HG03159 (cell line): ENCODE data around the gene ZNF837.

Experiments used
- ATAC-seq: cut with Tn5 transposase; IDR thresholded peaks from one replicate; pipeline ENCODE4 v1.9.1; 2021; ENCODE audit warnings: mild to moderate bottlenecking, moderate library complexity; ENCODE audit not compliant: unreplicated experiment

Gene ZNF837

DNA sequence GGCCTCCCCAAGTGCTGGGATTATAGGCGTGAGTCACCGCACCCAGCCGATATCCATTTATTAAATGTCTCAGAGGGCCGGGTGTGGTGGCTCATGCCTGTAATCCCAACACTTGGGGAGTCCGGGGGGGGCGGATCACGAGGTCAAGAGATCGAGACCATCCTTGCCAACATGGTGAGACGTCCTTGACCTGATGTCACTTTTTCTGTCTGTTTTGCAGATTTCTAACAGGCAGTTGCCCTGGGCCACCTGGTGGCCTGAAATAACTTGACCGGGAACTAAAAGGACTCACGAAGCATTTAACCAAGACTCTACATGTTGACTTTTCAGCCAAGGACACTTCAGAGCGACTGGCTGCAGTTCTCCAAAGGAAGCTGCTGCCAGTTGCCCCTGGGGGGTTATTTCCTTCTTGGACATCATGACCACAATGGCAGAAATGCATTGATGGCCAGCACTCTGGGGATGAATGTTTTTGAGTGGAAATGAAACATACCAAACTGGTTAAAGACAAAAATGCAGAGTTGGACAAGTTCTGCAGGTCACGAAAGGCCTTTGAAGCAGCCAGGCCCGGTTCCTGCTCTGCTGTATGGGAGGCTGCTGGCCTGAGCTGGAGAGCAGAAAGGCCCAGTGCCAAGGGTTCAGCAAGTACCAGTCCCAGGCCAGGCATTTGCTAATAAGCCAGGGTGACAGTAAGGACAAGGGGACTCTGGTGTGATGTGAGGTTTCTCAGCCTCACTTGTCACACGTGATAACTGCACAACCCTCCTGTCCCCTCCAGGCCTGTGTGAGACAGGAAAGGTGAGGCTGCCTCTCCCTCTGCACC lies 8.3 kb downstream of the ZNF837 start:
- ATAC-seq = no peak

DNA sequence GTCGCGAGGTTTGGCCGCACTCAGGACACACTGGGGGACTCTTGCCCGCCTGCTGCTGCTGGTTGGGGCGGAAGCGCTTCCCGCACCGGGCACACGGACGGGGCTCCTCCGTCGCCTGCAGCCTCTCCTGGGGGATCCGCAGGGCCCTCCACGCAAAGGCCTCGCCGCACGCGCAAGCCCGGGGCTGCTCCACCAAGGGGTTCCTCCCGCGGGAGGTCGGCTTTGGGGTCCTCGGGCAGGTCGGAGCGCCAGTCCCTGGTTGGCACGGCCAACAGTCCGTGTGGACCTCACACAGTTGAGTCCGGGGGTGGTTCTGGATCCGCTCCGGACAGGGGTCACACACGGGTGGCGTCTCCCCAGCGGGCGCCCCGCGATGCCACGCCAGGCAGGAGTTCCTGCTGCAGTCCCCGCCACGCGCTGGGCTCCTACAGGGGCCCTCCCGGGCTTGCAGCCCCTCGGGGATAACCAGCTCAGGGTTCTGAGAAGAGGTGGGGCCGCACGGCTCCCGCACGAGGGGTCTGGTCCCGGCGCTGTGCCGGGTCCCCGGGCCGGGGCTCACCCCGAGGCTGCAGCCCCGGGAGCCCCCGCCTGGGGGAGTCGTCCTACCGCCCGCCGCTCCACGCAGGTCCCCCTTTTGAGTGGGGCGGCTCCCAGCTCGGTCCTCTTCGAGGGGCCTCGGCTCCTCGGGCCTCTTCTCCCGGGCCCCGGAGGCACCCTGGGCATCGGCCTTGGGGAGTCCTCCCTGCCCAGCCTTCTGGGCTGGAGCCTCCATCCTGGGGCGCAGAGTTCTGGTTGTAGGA lies 12.1 kb downstream of the ZNF837 start:
- no peak for ATAC-seq

- ATAC-seq = no peak
Measured at GRCh38 chr19:58367698-58368454, 13.0 kb downstream of the ZNF837 start.

DNA sequence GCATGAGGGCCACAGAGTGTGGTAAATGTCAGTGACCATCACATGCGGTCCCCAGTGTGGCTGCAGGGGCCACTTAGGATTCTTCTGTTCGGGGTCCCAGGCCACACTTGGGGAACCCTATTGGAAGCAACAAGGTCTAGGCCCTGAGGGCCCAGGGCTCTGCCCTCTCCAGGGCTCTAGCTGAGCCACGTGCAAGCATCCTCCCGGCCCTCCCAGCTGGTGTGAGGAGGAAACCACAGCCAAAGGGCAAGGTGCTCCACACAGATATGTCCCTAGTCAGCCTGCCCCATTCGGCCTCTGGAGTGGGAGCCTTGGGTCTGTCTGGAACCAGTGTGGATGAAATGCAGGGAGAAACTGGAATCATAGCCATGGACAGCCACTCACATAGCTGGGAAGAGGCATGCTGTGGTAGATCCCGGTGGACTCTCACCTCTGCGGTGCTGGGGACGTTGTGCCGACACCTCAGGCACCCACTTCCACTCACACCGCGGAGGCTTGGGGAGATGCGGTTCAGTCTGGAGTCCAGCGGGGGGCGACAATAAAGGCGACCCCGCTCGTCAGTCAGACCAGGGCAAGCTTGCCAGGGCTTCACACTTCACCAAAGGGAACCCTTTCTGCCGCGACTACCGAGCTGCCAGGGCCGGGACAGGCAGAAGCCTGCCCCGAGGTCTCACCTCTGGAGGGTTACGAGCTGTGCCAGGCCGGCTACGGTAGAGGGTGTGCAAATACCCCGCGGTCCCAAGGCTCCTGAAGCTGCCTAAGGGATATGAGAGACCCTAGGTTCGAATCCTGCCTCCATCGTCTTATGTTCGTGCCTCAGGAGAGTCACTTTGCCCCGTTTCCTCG lies 14.0 kb downstream of the ZNF837 start:
- no peak for ATAC-seq

- ATAC-seq = no peak
Measured at GRCh38 chr19:58364146-58364545, 16.7 kb downstream of the ZNF837 start.

DNA sequence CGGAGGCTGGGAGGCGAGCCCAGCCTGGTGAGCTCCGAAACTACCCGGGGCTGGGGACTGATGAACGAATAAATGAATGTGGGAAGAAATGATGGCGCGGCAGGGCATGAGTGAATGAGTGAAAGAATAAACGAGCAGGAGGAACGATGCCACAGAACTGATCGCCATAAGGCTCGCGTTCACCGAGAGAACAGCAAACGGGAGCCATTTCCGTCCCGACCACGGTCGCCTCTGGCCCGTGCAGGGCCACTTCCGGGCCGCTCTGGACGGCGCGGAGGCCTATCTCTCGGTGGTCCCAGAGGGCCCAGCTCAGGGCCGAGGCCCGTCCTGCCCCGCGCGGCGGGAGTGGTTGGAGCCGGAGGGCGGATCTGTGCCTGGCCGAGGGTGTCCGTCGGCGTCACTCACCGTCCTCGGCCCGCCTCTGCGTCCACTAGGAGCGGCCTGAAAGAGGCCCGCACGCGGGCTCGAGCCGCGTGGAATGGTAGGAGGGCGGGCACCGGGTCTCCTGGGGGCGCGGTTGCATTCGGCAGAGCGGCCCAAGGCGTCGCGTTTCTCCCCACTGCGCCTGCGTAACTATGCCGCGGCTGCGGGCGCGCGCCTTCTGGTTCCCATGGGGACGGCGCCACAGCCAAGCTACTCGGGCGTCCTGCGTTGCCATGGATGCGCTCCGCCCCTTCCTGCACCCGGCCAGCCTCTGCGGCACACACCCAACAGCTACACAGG lies 18.4 kb downstream of the ZNF837 start, which contains the start of gene ZNF497:
Gene ZNF497 (minus strand): TSS at position 480 of the 723 bp plus-strand sequence. CDS start 5,116 bp downstream, outside the sequence.
- peak; percentile 86 for ATAC-seq

DNA sequence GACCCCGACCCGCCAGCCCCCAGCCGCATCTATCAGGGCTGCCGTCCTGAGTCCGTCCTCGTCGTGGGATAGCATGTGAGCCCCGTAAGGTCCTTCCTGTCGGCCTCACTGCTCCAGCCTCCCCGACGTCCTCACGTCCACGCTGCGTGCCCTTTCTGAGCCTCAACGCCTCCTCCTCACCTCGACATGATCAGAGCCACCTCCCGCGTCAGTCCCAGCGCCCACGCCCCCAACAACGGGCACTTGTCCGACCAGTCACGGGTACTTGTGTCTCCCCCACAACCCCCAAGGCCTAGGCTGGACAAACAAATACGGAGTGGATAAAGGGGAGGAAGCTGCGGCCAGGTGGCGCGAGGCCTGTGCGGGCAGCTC lies 18.9 kb downstream of the ZNF837 start:
- peak; percentile 9 for ATAC-seq

- no peak for ATAC-seq
Measured at GRCh38 chr19:58357481-58358145, 23.2 kb downstream of the ZNF837 start.

GRCh38 chr19:58356766-58357480 lies 23.9 kb downstream of the ZNF837 start:
- ATAC-seq = no peak

DNA sequence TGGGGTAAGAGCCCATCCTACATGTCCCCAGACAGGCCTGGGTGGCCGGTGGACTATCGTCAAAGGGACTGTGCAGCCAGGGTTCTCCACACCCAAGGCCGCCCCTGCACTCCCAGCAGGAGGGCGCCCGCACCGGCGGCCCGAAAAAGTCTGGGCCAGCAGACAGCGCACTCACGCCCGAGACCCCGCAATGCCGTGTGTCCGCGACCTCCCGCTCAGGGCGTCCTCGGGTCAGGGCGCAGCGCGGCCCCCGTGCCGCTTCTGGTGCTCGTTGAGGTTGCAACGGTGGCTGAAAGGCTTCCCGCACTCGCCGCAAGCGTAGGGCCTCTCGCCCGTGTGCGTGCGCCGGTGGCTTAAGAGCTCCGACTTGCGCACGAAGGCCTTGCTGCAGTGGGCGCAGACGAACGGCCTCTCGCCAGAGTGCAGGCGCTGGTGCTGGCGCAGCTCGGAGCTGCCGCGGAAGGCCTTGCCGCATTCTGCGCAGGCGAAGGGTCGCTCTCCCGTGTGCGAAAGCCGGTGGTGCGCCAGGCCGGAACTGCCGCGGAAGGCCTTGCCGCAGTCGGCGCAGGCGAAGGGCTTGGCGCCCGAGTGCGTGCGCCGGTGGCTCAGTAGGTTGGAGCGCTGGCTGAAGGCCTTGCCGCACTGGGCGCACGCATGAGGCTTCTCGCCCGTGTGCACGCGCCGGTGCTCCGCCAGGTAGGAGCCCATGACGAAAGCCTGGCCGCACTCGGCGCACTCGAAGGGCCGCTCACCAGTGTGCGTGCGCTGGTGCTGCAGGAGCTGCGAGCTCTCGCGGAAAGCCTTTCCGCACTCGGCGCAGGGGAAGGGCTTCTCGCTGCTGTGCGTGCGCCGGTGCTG lies 24.7 kb downstream of the ZNF837 start:
- ATAC-seq = no peak

DNA sequence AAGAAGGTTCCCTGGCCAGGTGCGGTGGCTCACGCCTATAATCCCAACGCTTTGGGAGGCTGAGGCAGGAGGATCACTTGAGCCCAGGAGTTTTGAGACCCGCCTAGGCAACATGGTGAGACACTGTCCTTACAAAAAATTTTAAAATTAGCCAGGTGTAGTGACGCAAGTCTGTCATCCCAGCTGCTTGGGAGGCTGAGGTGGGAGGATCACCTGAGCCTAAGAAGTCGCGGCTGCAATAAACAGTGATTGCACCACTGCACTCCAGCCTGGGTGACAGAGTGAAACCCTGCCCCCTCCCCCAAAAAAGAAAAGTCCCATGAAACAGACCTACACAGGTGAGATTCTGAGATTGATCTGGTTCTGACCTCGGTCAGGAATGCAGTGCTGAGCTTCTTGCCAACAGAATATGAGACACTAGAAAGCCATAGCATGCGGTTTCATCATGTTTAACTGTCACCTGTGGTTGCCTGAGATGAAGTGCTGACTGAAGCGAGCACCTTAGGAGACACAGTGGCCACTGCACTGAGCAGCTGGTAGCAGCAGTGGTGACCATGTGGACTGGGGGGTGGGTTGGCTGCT lies 25.5 kb downstream of the ZNF837 start:
- no peak for ATAC-seq

DNA sequence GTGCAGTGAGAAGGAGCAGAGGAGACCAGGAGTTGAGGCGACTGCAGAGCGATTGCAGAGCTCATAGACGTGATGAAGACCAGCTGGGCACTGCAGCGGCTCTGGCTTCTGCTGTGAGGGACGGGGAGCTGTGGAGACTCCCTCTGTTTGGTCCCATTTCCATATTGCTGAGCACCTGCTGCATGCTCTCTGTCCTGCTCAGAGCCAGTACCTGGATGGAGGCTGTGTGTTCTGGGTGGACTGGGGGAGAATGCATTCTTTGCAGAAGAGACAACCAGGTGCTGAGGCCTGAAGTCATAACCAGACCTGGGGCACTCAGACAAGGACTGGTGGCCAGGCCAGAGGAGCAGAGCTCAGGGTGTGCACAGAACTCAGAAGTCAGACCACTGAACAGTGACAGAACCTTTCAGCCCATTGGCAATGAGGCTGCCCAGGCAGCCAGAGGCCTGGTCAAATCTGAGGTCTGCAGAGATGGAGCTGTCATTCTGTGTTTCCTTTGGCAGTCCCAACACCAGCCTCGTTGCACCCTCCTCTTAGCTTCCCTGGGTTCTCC lies 26.3 kb downstream of the ZNF837 start:
- ATAC-seq = no peak

- ATAC-seq = no peak
Measured at GRCh38 chr19:58353717-58354477, 26.9 kb downstream of the ZNF837 start.

DNA sequence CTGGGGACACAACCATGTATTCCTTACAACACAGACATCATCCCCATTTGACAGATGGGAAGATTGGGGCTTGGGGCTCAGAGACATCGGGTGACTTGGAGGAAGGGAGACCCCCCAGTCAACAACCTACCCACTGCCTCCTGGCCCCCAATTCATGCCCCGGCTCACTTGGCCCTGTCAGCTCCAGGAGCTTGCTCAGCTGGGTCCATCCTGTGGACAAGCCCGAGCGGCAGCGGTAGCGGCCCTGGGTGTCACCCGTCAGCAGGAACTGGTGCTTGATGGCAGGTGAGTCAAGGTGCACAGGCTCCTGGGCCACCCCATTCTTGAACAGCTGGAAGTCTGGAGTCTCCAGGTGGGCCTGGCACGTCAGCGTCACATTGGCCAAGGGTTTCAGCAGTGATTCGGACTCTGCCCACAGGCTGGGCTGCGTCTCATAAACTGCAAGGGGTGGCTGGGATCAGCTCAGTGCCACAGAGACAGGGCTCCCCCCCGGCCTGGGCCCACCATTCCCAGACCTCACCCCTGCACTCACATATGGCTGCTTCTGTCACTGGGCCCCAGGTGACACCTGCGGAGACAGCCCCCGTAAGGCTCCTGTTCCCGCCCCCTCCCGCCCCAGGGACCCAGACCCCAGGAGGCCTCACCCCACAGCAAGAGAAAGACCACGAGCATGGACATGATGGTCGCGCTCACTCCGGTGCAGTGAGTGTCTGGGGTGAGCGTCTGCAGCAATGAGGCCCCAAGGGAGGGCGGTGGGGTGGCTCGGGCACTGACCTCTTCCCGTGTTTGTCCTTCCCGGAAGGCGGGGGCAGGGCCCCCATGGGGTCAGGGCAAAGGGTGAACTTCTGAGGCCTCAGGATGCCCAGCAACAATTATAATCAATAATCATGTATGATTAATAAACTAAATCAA lies 27.8 kb downstream of the ZNF837 start, which contains the start of gene A1BG:
Gene A1BG (minus strand): TSS at position 733 of the 912 bp plus-strand sequence. CDS start 55 bp downstream, at position 678.
- ATAC-seq = no peak
